GM18502 (cell line): Measurements from ENCODE around the gene CCL18.
"Not testable (repeated sequence)": the region's sequence is repeated elsewhere in the genome, so short reads cannot be mapped to it uniquely, and the experiment has no call there.

ENCODE experiments used
- ATAC-seq: cut with Tn5 transposase; IDR thresholded peaks from one replicate; pipeline ENCODE4 v1.9.1; 2021; ENCODE audit warnings: mild to moderate bottlenecking; ENCODE audit not compliant: unreplicated experiment, poor library complexity

The CCL18 gene

GRCh38 chr17:36070427-36070826 is 6.4 kb downstream of the CCL18 start:
- no peak for ATAC-seq

GRCh38 chr17:36071751-36072150 is 7.7 kb downstream of the CCL18 start:
- ATAC-seq = no peak

- ATAC-seq = no peak
Observed at GRCh38 chr17:36072431-36073121, 8.5 kb downstream of the CCL18 start.

GRCh38 chr17:36074365-36074764 is 10.3 kb downstream of the CCL18 start:
- no peak for ATAC-seq

- ATAC-seq = peak; percentile 39
Observed at GRCh38 chr17:36081681-36082471, 17.8 kb downstream of the CCL18 start.

GRCh38 chr17:36082482-36083120 is 18.5 kb downstream of the CCL18 start:
- peak; percentile 62 for ATAC-seq

- not testable (repeated sequence) for ATAC-seq
Observed at GRCh38 chr17:36083691-36084090, 19.6 kb downstream of the CCL18 start.

GRCh38 chr17:36085765-36086164 is 21.7 kb downstream of the CCL18 start:
- ATAC-seq = no peak

GRCh38 chr17:36086791-36087190 is 22.7 kb downstream of the CCL18 start:
- ATAC-seq = no peak

- ATAC-seq = not testable (repeated sequence)
Observed at GRCh38 chr17:36087471-36087870, 23.4 kb downstream of the CCL18 start.

GRCh38 chr17:36087897-36088572 is 24.0 kb downstream of the CCL18 start:
- ATAC-seq = not testable (repeated sequence)

- no peak for ATAC-seq
Observed at GRCh38 chr17:36088670-36089338, 24.7 kb downstream of the CCL18 start.

- ATAC-seq = peak; percentile 2
Observed at GRCh38 chr17:36089339-36089865, 25.3 kb downstream of the CCL18 start.

- ATAC-seq = peak; percentile 67
Observed at GRCh38 chr17:36089888-36090836, 26.1 kb downstream of the CCL18 start, which contains the start of gene CCL3. TSS of gene CCL3 (minus strand) at chr17:36090143. CDS start at chr17:36090058, 85 bp downstream.

GRCh38 chr17:36092230-36092629 is 28.2 kb downstream of the CCL18 start:
- peak; percentile 21 for ATAC-seq

GRCh38 chr17:36092715-36093114 is 28.6 kb downstream of the CCL18 start:
- not testable (repeated sequence) for ATAC-seq

GRCh38 chr17:36094232-36094631 is 30.2 kb downstream of the CCL18 start:
- no peak for ATAC-seq

- ATAC-seq = no peak
Observed at GRCh38 chr17:36094746-36095145, 30.7 kb downstream of the CCL18 start.

- no peak for ATAC-seq
Observed at GRCh38 chr17:36095992-36096391, 31.9 kb downstream of the CCL18 start.
